Hepatocyte (in vitro differentiated cells): ENCODE results near the gene LTN1. TPM values are rescaled to one million over a fixed set of nuclear protein-coding genes. Genes with fewer than 3 reads are reported as not detected.
A peak's percentile ranks its signal among the peaks of the same experiment; 100 is the strongest.

ENCODE experiments used
- DNase-seq: peaks from one replicate; pipeline ENCODE4 v3.0.0-alpha.2; 2016; ENCODE audit warnings: low spot score
- H2AFZ ChIP-seq: fragments of 200-600 bp; sonication (generic); 2 replicates; pipeline ENCODE4 v1.6.0; 2016; ENCODE audit warnings: antibody characterized with exemption, mild to moderate bottlenecking
- H3K27ac ChIP-seq: fragments of 200-600 bp; sonication (generic); 2 replicates; pipeline ENCODE4 v1.5.1; 2016; ENCODE audit warnings: mild to moderate bottlenecking
- H3K27me3 ChIP-seq: fragments of 200-600 bp; sonication (generic); 2 replicates; pipeline ENCODE4 v1.6.1; 2016
- H3K36me3 ChIP-seq: fragments of 200-600 bp; sonication (generic); replicated peaks from 2 replicates; pipeline ENCODE4 v1.5.1; 2016; ENCODE audit warnings: low read depth; ENCODE audit not compliant: insufficient read depth
- H3K4me1 ChIP-seq: fragments of 200-600 bp; sonication (generic); 2 replicates; pipeline ENCODE4 v1.5.1; 2016; ENCODE audit warnings: mild to moderate bottlenecking, moderate library complexity; ENCODE audit not compliant: insufficient read depth
- H3K4me2 ChIP-seq: fragments of 200-600 bp; sonication (generic); 2 replicates; pipeline ENCODE4 v1.6.0; 2016
- H3K4me3 ChIP-seq: fragments of 200-600 bp; sonication (generic); 2 replicates; pipeline ENCODE4 v1.5.1; 2016; ENCODE audit warnings: mild to moderate bottlenecking
- H3K79me2 ChIP-seq: fragments of 200-600 bp; sonication (generic); 2 replicates; pipeline ENCODE4 v1.6.0; 2017; ENCODE audit warnings: mild to moderate bottlenecking
- H3K9me2 ChIP-seq: fragments of 200-600 bp; sonication (generic); replicated peaks from 2 replicates; pipeline ENCODE4 v1.6.0; 2017; ENCODE audit warnings: mild to moderate bottlenecking; ENCODE audit not compliant: insufficient read depth
- H3K9me3 ChIP-seq: fragments of 200-600 bp; sonication (generic); 2 replicates; pipeline ENCODE4 v1.5.1; 2016; ENCODE audit warnings: low read depth, mild to moderate bottlenecking
- H4K20me1 ChIP-seq: fragments of 200-600 bp; sonication (generic); 2 replicates; pipeline ENCODE4 v1.6.0; 2016; ENCODE audit warnings: mild to moderate bottlenecking; ENCODE audit not compliant: insufficient read depth, poor library complexity, severe bottlenecking
- EZH2 ChIP-seq: fragments of 200-600 bp; sonication (generic); IDR thresholded peaks from 2 replicates; pipeline ENCODE4 v1.6.1; 2016; ENCODE audit warnings: antibody characterized with exemption, mild to moderate bottlenecking, borderline replicate concordance
- EZH2phosphoT487 ChIP-seq: fragments of 200-600 bp; sonication (generic); IDR thresholded peaks from one replicate; pipeline ENCODE4 v1.6.1; 2018; ENCODE audit warnings: antibody characterized with exemption, mild to moderate bottlenecking, low read depth, moderate library complexity; ENCODE audit not compliant: unreplicated experiment, severe bottlenecking
- WGBS: methylation state at CpG from one replicate; pipeline ENCODE4 v1.1.6; 2016; ENCODE audit warnings: low lambda C conversion rate; ENCODE audit errors: missing lambda C conversion rate; 5-methylcytosine and 5-hydroxymethylcytosine counted together
- polyA plus RNA-seq: library from polyadenylated mRNA; unstranded; fragments of >200 nt; fragmentation: Nextera tagmentation; extraction: Ambion mirVana; gene quantifications from 2 replicates; pipeline ENCODE4 v1.2.1, GENCODE V29; 2016
- total RNA-seq: library from RNA; depleted of rRNA; stranded (reverse); fragments of >200 nt; gene quantifications from 2 replicates; pipeline ENCODE4 v1.2.3, GENCODE V29; 2014
- TF ChIP-seq, protein P1 (sequence below): fragments of 200-600 bp; sonication (generic); IDR thresholded peaks from 2 replicates; pipeline ENCODE4 v1.5.1; 2016; ENCODE audit warnings: antibody characterized with exemption, mild to moderate bottlenecking; ENCODE audit not compliant: poor library complexity

LTN1 gene
- total and polyA plus RNA-seq, 2 experiments from 2014 or later = 9.7 to 35.8 TPM

DNA sequence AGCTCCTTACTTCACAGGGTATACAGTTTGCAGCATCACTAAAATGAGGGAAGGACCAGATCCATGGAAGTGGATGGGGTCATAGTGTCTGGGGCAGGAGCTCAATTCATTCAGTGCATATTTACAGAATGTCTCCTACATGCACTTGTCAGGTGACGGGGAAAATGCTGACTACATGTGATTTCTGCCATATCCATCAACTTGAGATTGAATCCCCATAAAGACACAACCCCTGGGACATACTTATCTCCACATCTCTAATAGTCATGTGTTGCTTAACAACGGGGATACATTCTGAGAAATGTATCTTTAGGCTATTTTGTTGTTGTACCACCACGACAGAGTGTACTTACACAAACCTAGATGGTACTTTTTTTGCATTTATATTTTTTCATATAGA, 14.5 kb upstream of the LTN1 start:
- TF ChIP-seq, protein P1, sequence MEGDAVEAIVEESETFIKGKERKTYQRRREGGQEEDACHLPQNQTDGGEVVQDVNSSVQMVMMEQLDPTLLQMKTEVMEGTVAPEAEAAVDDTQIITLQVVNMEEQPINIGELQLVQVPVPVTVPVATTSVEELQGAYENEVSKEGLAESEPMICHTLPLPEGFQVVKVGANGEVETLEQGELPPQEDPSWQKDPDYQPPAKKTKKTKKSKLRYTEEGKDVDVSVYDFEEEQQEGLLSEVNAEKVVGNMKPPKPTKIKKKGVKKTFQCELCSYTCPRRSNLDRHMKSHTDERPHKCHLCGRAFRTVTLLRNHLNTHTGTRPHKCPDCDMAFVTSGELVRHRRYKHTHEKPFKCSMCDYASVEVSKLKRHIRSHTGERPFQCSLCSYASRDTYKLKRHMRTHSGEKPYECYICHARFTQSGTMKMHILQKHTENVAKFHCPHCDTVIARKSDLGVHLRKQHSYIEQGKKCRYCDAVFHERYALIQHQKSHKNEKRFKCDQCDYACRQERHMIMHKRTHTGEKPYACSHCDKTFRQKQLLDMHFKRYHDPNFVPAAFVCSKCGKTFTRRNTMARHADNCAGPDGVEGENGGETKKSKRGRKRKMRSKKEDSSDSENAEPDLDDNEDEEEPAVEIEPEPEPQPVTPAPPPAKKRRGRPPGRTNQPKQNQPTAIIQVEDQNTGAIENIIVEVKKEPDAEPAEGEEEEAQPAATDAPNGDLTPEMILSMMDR = no peak
- no peaks in the 10 kb centered on the region for H3K4me1 ChIP-seq
- peak overlapping the region; percentile 76 for H3K27ac ChIP-seq

DNA sequence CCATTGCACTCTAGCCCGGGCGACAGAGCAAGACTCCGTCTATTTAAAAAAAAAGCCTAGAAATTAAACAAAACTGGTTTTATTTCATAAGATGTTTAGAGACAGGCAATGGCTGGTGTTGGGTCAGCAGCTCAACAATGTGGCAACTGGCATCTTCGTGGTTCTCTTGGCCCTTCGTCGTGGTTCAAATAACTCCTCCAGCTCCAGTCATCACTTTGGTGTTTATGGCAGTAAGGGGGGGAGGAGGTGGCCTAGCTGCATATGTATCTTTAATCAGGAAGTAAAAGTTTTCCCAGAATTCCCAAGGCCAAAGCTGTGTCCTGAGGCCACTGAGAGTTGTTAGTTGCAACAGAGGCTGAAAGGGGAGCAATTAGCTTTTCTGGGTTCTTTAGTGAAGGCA, 13.0 kb upstream of the LTN1 start:
- Histone ChIP-seq H3K4me1 (no peaks in the 10 kb centered on the region), H3K9me2 (no peaks in the 10 kb centered on the region), H3K9me3 (no peaks in the 10 kb centered on the region), H3K27ac (no peak overlapping the region), H3K4me2 (no peak overlapping the region), H3K4me3 (no peak overlapping the region), H2AFZ (no peak overlapping the region), H3K79me2 (no peaks in the 10 kb centered on the region), H3K36me3 (no peaks in the 10 kb centered on the region), H3K27me3 (no peaks in the 10 kb centered on the region), H4K20me1 (no peaks in the 10 kb centered on the region)
- 88% methylated on average over 6 of the region's 6 CpGs for WGBS
- no peak for TF ChIP-seq EZH2
- TF ChIP-seq, protein P1 = no peak
- no peak for TF ChIP-seq EZH2phosphoT487
- no peak for DNase-seq

More for the DNA sequence above, 14.5 kb upstream of the LTN1 start:
- no peak overlapping the region for H3K4me3 ChIP-seq
- H3K36me3 ChIP-seq = no peaks in the 10 kb centered on the region
- no peak overlapping the region for H3K4me2 ChIP-seq
- no peaks in the 10 kb centered on the region for H3K9me3 ChIP-seq
- no peaks in the 10 kb centered on the region for H3K9me2 ChIP-seq
- DNase-seq = no peak
- no peaks in the 10 kb centered on the region for H3K79me2 ChIP-seq
- 84% methylated on average over 3 of the region's 3 CpGs for WGBS
- H4K20me1 ChIP-seq = no peaks in the 10 kb centered on the region
- no peak overlapping the region for H2AFZ ChIP-seq
- H3K27me3 ChIP-seq = no peaks in the 10 kb centered on the region

DNA sequence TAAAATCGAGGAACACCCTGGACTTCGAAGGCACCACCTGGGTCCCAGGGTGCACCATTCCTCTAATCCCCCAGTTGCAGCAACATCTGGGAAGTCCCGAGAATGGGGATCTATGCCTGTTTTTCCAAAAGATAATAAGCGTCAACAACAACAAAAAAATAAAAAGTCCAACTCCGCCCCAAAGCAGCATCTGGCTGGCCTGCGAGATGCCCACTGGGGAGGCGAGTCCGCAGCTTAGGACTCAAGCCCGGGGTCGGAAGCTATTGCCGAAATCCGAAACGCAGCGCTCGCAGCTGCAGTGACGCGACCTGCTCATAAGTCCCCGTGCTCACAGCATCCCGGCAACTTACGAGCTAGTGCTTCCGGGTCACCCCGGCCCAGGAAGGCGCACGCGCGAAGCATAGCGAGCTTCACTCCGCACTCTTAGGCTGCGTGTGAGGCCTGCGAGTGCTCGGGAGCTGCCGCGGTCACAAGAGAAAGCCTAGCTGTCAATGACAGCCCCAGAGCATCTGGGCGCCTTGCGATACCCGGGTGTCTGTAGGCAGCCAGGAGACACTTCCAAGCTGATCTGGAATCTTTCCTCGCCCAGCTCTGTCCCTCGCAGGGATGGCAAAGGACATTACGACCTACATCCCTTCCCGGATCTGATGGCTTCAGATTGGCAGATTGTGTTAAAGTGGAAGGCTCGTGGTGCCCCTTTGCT, 9.9 kb upstream of the LTN1 start:
- Histone ChIP-seq H3K4me2 (peak overlapping the region; percentile 89), H3K4me3 (peak overlapping the region; percentile 63), H3K79me2 (no peaks in the 10 kb centered on the region), H2AFZ (peak overlapping the region; percentile 95), H3K27me3 (no peaks in the 10 kb centered on the region), H3K4me1 (no peaks in the 10 kb centered on the region), H3K9me3 (no peaks in the 10 kb centered on the region), H3K27ac (peak overlapping the region; percentile 95), H4K20me1 (no peaks in the 10 kb centered on the region), H3K36me3 (no peaks in the 10 kb centered on the region), H3K9me2 (no peaks in the 10 kb centered on the region)
- DNase-seq = peak; percentile 96
- 2% methylated on average over 41 of the region's 41 CpGs for WGBS
- TF ChIP-seq, protein P1 = no peak
- TF ChIP-seq EZH2phosphoT487 = no peak
